A549 (cell line): ENCODE results near the gene HMGXB3.

Experiments
- BHLHE40 ChIP-seq: IDR thresholded peaks from 2 replicates; pipeline ENCODE4 v1.6.1; 2012; ENCODE audit warnings: low read depth, low read length, inconsistent platforms
- CEBPB ChIP-seq, 2 experiments: fragments of >200 bp in 1 of 2; sonication (Bioruptor Twin) in 1 of 2; formaldehyde crosslinking in 1 of 2; IDR thresholded peaks; 2 replicates each; pipeline ENCODE4 v1.6.1; 2012 to 2016
- MAX ChIP-seq: IDR thresholded peaks from 2 replicates; pipeline ENCODE4 v1.6.1; 2012
- MYC ChIP-seq: IDR thresholded peaks from 2 replicates; pipeline ENCODE4 v1.6.1; 2012; ENCODE audit warnings: mild to moderate bottlenecking, inconsistent platforms, low read length, improper control_type of control experiment, borderline replicate concordance
- RFX5 ChIP-seq: fragments of 450-650 bp; IDR thresholded peaks from 2 replicates; pipeline ENCODE4 v1.7.1; 2014; ENCODE audit warnings: antibody characterized with exemption, mild to moderate bottlenecking, moderate library complexity
- TF ChIP-seq, protein P1 (sequence below): fragments of >200 bp; sonication (Bioruptor Twin); formaldehyde crosslinking; IDR thresholded peaks from 3 replicates; pipeline ENCODE4 v1.5.1; 2016

DNA sequence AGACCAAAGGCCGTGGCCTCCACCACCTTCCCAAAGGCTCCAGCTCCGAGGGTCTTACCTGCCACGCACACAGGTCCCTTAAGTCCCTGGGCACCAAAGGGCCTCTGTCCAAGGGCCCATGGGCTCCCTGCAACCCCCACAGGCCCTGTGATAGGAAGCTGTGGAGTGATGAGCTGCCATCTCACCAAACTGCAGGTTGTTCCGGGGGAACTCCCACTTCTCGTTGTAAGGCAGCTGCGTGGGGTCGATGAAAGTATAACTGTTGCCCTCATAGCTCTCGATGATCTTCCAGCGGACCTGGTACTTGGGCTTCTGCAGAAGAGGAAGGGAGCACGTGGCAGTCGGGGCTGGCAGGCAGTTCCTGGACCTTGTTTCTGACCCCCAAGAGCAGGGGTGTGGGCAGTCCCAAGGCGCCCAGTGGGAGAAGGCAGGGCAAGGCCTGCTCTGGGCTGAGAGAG, 61.0 kb downstream of the HMGXB3 start:
- TF ChIP-seq RFX5 = no peak
- no peak for TF ChIP-seq MAX
- no peak for TF ChIP-seq MYC
- TF ChIP-seq, protein P1, sequence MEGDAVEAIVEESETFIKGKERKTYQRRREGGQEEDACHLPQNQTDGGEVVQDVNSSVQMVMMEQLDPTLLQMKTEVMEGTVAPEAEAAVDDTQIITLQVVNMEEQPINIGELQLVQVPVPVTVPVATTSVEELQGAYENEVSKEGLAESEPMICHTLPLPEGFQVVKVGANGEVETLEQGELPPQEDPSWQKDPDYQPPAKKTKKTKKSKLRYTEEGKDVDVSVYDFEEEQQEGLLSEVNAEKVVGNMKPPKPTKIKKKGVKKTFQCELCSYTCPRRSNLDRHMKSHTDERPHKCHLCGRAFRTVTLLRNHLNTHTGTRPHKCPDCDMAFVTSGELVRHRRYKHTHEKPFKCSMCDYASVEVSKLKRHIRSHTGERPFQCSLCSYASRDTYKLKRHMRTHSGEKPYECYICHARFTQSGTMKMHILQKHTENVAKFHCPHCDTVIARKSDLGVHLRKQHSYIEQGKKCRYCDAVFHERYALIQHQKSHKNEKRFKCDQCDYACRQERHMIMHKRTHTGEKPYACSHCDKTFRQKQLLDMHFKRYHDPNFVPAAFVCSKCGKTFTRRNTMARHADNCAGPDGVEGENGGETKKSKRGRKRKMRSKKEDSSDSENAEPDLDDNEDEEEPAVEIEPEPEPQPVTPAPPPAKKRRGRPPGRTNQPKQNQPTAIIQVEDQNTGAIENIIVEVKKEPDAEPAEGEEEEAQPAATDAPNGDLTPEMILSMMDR = no peak
- no peak for TF ChIP-seq CEBPB (IDR thresholded peaks at IDR 0.05)
- TF ChIP-seq BHLHE40 = no peak
